DND-41 (cell line): ENCODE data around the gene ARHGAP24.

Experiments used
- ATAC-seq: fragments of 200-7000 bp; cut with Tn5 transposase; 3 replicates; pipeline ENCODE4 v1.9.1; 2021; ENCODE audit warnings: low read depth; ENCODE audit not compliant: insufficient read depth
- DNase-seq: peaks from one replicate; pipeline ENCODE4 v3.0.0-alpha.2; 2020
- H2AFZ ChIP-seq: 2 replicates; pipeline ENCODE4 v1.6.0; 2012; ENCODE audit warnings: low read depth, low read length
- H3K27ac ChIP-seq: 2 replicates; pipeline ENCODE4 v1.5.1; 2012; ENCODE audit warnings: low read length, inconsistent platforms
- H3K27me3 ChIP-seq: fragments of 200-600 bp; sonication (generic); 2 replicates; pipeline ENCODE4 v1.6.0; 2012; ENCODE audit warnings: low read length, mild to moderate bottlenecking, inconsistent platforms; ENCODE audit not compliant: insufficient read depth, poor library complexity
- H3K36me3 ChIP-seq: 2 replicates; pipeline ENCODE4 v1.5.1; 2012; ENCODE audit warnings: low read length, inconsistent platforms; ENCODE audit not compliant: insufficient read depth
- H3K4me1 ChIP-seq: 2 replicates; pipeline ENCODE4 v1.5.1; 2012; ENCODE audit warnings: mild to moderate bottlenecking, low read length; ENCODE audit not compliant: insufficient read depth
- H3K4me2 ChIP-seq: 2 replicates; pipeline ENCODE4 v1.6.0; 2012; ENCODE audit warnings: mild to moderate bottlenecking, moderate library complexity, low read length, inconsistent platforms; ENCODE audit not compliant: insufficient read depth
- H3K4me3 ChIP-seq, 2 experiments: fragments of 200-600 bp in 1 of 2; shearing (Covaris generic) in 1 of 2; 2 replicates each; pipeline ENCODE4 v1.5.1; 2012 to 2016; ENCODE audit warnings: inconsistent platforms in 2 of 2, low read length in 2 of 2, mild to moderate bottlenecking in 2 of 2, low read depth in 1 of 2, moderate library complexity in 1 of 2
- H3K79me2 ChIP-seq: 2 replicates; pipeline ENCODE4 v1.6.0; 2012; ENCODE audit warnings: low read length, inconsistent platforms; ENCODE audit not compliant: insufficient read depth
- H3K9ac ChIP-seq: 2 replicates; pipeline ENCODE4 v1.6.0; 2012; ENCODE audit warnings: low read depth, mild to moderate bottlenecking, inconsistent platforms, low read length, moderate library complexity
- H3K9me3 ChIP-seq: 2 replicates; pipeline ENCODE4 v1.5.1; 2012; ENCODE audit warnings: low read length, moderate library complexity, mild to moderate bottlenecking, inconsistent platforms; ENCODE audit not compliant: insufficient read depth, severe bottlenecking
- H4K20me1 ChIP-seq: 2 replicates; pipeline ENCODE4 v1.6.0; 2012; ENCODE audit warnings: low read length; ENCODE audit not compliant: insufficient read depth
- CTCF ChIP-seq: IDR thresholded peaks from 2 replicates; pipeline ENCODE4 v1.5.1; 2012; ENCODE audit warnings: borderline replicate concordance, low read length, moderate library complexity, mild to moderate bottlenecking; ENCODE audit not compliant: poor library complexity, severe bottlenecking; ENCODE audit errors: extremely low read depth
- EZH2 ChIP-seq: IDR thresholded peaks from 3 replicates; pipeline ENCODE4 v1.6.1; 2012; ENCODE audit warnings: borderline replicate concordance, low read depth, mild to moderate bottlenecking, moderate library complexity, low read length, inconsistent platforms; ENCODE audit not compliant: severe bottlenecking

The ARHGAP24 gene

GRCh38 chr4:85798012-85798770, 323.2 kb downstream of the ARHGAP24 start:
- Histone ChIP-seq H4K20me1 (no peaks in the 10 kb centered on the region), H3K27me3 (no peaks in the 10 kb centered on the region), H3K36me3 (no peaks in the 10 kb centered on the region), H3K4me2 (no peak overlapping the region), H3K4me3 (no peak overlapping the region), H3K4me1 (no peaks in the 10 kb centered on the region), H3K9me3 (no peaks in the 10 kb centered on the region), H3K27ac (no peak overlapping the region), H2AFZ (no peak overlapping the region), H3K9ac (no peak overlapping the region), H3K79me2 (no peaks in the 10 kb centered on the region)
- DNase-seq, result no peak
- no peak for ATAC-seq
- TF ChIP-seq EZH2, result no peak
- no peak for TF ChIP-seq CTCF

GRCh38 chr4:85803856-85804255, 328.9 kb downstream of the ARHGAP24 start:
- DNase-seq, result no peak
- H3K27me3 ChIP-seq, result no peaks in the 10 kb centered on the region
- H3K4me1 ChIP-seq, result no peaks in the 10 kb centered on the region
- H3K36me3 ChIP-seq, result no peaks in the 10 kb centered on the region
- no peak overlapping the region for H2AFZ ChIP-seq
- H4K20me1 ChIP-seq, result no peaks in the 10 kb centered on the region
- no peak overlapping the region for H3K4me2 ChIP-seq
- no peaks in the 10 kb centered on the region for H3K9me3 ChIP-seq
- H3K27ac ChIP-seq, result no peak overlapping the region
- no peak overlapping the region for H3K4me3 ChIP-seq
- no peak overlapping the region for H3K9ac ChIP-seq
- H3K79me2 ChIP-seq, result no peaks in the 10 kb centered on the region
- TF ChIP-seq CTCF, result no peak
- no peak for TF ChIP-seq EZH2
- ATAC-seq, result no peak

GRCh38 chr4:85805891-85806290, 330.9 kb downstream of the ARHGAP24 start:
- no peak overlapping the region for H3K4me3 ChIP-seq
- no peak overlapping the region for H3K27ac ChIP-seq
- H3K4me2 ChIP-seq, result no peak overlapping the region
- no peaks in the 10 kb centered on the region for H3K4me1 ChIP-seq
- H3K36me3 ChIP-seq, result no peaks in the 10 kb centered on the region
- H3K27me3 ChIP-seq, result no peaks in the 10 kb centered on the region
- no peaks in the 10 kb centered on the region for H3K79me2 ChIP-seq
- H4K20me1 ChIP-seq, result no peaks in the 10 kb centered on the region
- H3K9me3 ChIP-seq, result no peaks in the 10 kb centered on the region
- H2AFZ ChIP-seq, result no peak overlapping the region
- ATAC-seq (no peak), DNase-seq (no peak)
- TF ChIP-seq CTCF (no peak), EZH2 (no peak)
- no peak overlapping the region for H3K9ac ChIP-seq
